Stimulated activated CD4-positive, alpha-beta T cell treated with anti-CD3 and anti-CD28 coated beads, Interleukin-4, amount 100 ng/mL, for 24 hours (primary cell): Measurements from ENCODE around the gene GOLIM4.
A peak's percentile ranks its signal among the peaks of the same experiment; 100 is the strongest.

Source experiments
- DNase-seq: peaks from one replicate; pipeline ENCODE4 v3.0.0-alpha.2; 2020

GOLIM4 gene

DNA sequence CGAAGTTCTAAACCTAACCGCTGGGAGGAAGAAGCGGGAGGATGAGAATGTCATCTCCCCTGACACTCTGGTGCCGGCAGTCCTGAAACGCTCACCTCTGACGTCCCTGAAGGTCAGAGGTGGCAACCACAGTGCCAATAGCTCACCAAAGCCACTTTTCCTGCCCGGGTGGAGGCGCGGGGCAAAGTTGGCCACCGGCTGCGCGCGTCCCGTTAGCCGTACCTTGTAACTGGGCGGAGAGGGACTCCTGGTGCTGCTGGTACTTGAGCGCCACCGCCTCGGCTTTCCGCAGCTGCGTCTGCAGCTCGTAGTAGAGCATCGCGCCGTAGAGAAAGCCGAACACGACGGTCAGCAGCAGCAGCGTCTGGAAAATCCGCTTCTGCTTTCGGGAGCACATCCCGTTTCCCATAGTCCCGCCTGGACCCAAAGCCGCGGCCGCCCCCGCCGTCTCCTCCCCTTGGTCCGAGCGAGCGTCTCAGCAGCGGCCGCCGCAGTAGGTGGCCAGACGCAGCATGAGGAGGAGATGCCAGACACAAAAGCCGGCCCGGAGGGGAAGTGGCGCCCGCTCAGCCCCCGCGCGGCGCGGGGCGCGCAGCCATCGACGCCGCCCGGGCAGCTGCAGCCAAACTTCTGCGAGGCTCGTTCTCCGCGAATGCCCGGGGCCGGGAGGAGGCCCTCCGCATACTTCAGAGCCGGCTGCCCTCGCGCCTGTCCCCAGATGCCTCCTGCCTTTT, 680 bp downstream of the GOLIM4 start:
- peak; percentile 4 for DNase-seq

DNA sequence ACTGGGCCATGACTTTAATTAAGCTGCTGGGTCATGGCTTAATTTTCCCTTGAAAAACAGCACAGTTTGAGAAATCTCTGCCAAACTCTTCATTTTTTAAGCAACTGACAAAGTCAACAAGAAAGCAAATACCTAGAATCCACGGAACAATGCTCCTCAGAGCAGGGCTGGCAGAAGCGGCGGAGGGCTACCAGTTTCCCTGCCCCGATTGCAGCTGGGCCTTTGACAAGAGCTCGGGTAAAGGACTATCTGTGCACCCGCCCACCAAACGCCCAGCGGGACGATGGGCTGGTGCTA, 1.2 kb downstream of the GOLIM4 start:
- peak; percentile 8 for DNase-seq

DNA sequence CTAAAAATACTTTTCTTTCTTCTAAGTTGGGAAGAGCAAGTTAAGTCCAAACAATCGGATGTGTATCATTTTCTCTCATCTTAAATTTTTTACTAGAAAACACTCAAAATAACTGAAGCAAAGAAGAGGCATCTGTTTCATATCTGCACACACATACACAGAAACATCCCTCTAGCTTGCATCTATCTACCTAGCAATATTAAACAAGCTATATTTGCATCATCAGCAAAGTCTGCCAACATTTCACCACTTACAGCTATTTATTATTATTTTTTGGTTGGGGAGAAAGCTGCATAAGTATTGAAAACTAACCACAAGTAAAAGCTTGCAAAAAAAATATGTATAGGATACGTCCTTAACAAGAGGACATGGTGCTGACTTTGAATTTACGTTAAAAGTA, 1.9 kb downstream of the GOLIM4 start:
- DNase-seq = no peak

DNA sequence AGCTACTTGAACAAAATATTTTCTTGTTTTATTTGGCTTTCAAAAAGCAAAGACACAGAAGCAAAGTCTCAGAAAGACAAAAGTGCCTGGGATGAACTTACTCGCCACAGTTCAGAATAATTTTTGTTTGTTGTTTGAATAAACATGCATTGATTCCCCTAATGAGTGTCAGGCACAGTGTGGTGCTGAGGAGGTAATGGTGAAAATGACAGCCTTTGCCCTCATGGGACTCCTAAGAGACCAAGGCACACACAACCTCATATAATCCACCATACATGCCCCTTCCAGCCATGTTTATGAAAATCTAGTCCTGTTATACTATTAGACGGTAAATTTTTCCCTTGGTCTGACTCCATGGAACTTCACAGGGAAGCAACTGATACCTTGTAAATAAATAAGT, 2.5 kb downstream of the GOLIM4 start:
- no peak for DNase-seq

DNA sequence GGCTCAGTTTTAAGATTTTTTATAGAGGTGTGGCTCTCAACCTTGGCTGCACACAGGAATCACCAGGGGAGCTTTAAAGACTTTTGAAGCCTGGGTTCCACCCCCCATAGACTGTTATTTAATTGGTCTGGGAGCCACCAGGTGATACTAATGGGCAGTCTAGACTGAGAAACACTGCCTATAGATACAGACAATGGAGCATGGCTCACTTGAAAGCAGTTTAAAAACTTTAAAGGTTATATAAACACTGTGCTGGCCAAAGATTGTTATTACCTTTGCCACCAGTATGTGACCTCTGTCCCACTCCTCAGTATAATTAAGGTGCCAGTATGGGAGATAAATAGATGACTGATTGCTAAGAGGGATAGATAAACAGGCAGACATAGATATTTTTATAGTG, 3.8 kb downstream of the GOLIM4 start:
- DNase-seq = no peak

DNA sequence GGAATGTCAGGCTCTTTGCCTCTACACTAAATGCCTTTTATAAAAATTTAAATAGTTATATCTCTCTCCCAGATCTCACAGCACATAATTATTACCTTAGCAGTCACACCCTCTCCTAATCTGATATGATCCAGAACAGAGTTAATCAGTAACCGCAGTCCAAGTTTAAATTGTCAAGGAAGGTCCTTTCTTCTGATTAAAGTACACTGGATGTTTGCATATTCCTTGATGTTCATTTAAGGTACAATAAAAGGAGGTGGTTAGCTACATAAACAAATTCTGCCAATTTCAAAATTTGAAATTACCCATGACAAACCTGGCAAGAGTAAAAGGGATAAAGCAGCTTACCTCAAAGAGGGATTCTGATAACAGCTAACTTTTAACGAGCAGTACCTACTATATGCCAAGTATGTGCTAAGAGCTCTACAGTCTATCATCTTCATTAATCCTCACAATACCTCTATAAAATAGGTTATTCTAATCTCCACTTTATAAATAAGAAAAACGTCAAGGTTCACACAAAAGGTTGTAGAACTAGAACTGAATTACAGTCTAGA, 4.3 kb downstream of the GOLIM4 start:
- no peak for DNase-seq

GRCh38 chr3:168090306-168091085, 5.2 kb downstream of the GOLIM4 start:
- DNase-seq = no peak

DNA sequence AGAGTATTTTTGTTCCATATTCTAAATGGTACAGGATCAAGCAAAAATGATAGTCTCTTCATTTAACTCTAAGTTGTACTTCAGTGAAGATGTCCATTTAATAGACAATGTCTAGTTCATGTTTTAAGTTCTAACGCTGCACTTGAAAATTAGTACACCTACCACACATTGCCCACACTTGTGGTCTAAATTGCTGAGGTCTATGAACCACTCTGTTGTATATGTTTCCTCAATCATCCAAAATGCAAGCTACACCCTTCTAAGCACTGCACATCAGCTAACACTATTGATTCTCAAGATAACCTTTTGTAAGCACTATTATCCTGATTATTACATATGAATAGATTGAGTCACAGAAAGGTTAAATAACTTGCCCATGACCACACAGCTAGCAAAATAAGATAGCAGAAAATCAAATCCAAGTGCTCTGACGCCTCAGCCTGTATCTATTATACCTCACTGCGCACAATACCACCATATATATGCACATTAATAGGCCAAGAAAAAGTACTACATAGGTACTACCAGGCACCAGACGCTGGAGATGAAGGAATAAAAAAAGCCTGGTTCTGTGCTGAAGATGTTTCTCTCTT, 6.4 kb downstream of the GOLIM4 start:
- no peak for DNase-seq

DNA sequence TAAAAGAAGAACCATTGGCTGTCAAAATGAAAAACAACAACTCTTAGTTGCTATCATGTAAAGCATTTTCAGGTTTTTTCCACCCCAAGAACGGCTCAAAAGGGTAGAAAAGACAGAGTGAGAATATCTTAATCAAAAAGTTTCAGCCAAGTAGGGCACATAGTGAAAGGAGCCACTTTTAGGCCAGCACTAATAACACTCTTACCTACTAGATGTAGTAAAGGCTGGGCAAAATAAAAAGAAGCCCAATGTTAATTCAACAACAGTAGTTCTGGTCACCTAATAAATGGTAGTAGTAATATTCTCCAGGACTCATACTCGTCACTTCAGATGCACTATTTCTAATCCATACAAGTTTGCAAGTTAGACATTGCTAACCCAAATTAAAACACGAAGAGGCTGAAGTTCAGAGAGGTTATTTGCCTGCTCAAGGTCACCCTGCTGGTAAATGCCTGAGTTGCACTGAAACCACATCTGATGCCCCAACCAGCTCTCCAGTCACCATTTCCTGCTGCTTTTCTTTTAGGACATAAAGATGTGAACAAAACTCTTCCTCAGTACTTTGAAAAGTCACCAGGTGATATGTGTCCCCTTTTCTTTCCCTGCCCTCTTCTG, 7.5 kb downstream of the GOLIM4 start:
- DNase-seq = no peak

DNA sequence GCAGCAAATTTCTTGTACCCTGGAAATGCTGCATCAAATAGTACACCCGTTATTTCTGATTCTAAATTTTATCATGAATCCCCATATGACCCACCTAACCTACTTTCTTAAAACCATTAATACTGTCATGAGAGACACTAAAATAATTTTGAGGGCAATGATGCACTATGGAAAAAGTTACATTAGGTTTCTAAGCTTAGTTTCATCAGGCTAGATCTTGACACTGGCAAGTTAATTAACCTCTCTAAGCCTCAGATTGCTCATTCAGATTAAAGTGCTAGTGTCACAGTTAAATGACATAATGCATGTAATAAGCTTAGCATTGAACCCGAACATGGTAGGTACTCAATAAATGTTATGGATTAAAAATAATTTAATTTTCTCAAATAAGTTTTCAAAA, 8.2 kb downstream of the GOLIM4 start:
- DNase-seq = no peak

- DNase-seq = no peak
Measured at GRCh38 chr3:168086541-168087260, 9.0 kb downstream of the GOLIM4 start.

GRCh38 chr3:168085491-168086119, 10.1 kb downstream of the GOLIM4 start:
- no peak for DNase-seq

DNA sequence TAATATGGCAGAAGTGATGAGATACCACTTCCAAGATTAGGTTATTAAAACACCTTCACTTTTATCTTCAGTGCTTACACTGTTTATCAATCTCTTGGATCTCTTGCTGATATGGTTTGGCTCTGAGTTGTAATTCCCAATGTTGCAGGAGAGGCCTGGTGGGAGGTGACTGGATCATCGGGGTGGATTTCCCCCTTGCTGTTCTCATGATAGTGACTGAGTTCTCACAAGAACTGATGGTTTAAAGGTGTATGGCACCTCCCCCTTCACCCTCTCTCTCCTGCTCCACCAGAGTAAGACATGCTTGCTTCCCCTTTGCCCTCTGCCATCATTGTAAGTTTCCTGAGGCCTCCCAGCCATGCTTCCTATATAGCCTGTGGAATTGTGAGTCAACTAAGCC, 11.8 kb downstream of the GOLIM4 start:
- DNase-seq = no peak

- no peak for DNase-seq
Measured at GRCh38 chr3:168081856-168082255, 13.9 kb downstream of the GOLIM4 start.

DNA sequence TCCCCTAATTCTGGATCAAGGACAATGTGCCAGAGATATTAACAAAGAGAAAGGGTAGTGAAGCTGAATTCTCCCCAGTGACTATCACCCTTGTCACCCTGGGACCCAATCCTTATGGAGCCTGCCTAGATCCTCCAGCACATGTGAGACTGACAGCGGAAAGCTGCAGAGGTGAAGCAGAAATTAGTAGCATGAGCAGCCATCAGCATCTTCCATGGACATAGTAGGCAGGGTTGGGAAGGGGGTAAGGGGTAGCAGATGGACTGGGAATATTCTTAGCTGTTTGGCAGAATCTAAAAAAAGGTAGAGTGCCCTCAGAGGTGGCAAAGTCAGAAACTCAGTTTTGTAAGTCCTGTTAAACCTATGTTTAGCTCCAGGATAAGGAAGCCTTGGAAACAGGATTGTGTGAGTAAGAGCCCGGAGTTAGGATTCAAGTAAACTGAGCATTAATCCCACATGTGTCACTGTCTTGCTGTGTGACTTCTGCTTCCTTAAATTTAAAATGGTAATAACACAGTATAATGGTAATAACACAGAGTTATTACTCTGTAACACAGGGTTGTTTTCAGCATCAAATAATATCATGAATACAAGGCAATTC, 14.5 kb downstream of the GOLIM4 start:
- DNase-seq = no peak

DNA sequence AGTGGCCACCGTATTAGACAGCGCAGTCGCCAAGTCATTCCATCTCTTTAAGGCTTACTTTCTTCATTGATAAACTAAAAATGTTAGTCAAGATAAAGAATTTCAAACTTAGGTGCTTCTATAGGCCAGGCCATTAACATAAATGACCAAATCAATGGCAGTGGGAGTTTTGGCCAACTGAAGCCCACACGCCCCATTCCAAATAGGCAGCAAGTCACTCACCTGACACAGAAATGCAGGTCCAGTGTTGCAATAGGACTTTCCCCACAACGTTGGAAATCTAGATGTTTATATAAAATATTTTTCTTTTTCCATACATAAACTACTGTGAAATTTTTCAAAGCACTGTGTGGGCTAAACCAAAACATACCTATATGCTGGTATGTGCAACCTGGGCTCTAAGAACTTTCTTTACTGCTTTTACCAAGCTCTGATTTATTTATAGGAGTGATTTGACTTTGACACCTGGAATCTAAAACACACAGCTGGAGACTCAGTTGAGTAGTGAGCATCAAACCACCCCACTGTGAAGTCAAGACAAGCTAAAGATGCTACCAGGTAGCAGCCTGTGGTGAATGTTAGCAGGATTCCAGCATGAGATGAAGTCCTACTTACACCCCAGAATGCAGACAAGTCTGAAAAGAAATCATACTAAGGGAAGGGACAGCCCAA, 15.1 kb downstream of the GOLIM4 start:
- no peak for DNase-seq

GRCh38 chr3:168080022-168080421, 15.7 kb downstream of the GOLIM4 start:
- no peak for DNase-seq

GRCh38 chr3:168077091-168077490, 18.6 kb downstream of the GOLIM4 start:
- DNase-seq = no peak

DNA sequence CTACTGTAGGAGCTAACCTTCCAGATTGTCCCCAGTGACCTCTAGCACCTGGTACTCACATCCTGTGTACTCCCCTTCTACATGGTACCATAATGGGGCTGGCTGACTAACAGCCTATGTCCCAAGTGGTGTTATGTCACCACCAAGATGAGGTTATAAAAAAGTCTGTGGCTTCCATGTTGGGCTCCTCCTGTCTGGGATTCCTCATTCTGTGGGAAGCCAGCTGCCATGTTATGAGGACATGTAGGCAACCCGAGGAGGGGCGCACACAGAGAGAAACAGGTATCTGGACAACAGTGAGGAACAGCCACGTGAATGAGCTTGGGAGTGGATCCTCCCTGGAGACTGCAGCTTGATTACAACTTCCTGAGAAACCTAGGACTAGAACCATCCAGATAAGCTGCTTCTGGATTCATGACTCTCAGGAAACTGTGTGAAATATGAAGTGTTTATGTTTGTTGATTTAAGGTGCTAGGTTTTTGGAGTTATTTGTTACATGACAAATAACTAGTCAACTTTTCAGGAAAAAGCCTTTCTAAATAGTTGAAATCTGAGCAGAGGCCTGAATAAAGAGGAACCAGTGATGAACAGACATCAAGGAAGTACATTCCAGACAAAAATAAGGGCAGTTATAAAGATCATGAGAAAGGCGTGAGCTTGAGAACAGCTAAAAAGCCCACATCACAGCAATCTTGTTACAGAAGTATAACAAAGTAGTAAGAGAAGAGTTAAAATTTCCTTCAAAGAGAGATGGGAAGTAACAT, 21.7 kb downstream of the GOLIM4 start:
- no peak for DNase-seq

DNA sequence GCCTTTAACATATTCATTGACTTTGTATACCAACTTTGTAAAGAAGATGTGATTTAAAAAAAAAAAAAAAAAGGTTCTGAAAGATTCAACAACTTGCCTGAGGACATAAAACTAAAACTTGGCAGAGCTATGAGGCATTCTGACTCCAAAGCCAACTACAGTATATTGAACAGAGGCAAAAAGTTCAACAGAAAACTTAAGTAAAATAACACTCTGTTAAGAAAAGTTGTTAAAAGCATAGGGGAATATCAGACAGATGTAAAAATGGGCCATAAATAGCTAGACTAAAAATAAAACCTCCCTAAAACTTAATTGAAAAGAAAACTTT, 23.4 kb downstream of the GOLIM4 start:
- no peak for DNase-seq
